ENCODE results near the gene P2RX5. TPM values are rescaled to one million over a fixed set of nuclear protein-coding genes. Genes with fewer than 3 reads are reported as not detected.

Gene P2RX5
- total and polyA plus RNA-seq, 9 donors: 18.7 to 35.6 (median 22.8) TPM

- 32% methylated on average over 4 of the region's 12 CpGs for WGBS (ENCODE audit: insufficient coverage)
- Histone ChIP-seq H3K27me3 (ENCODE audit: control insufficient read depth, insufficient read depth, low read length) (no peaks in the 10 kb centered on the region), H3K9me3 (replicated peaks; ENCODE audit: control insufficient read depth, low read depth, low read length) (no peaks in the 10 kb centered on the region), H3K4me3 (ENCODE audit: low read length) (peak overlapping the region; percentile 99), H3K27ac (ENCODE audit: low read length) (no peak overlapping the region), H3K36me3 (ENCODE audit: control insufficient read depth, insufficient read depth, low read length) (peaks cover 17% of the 10 kb centered on the region), H3K4me1 (ENCODE audit: control insufficient read depth, insufficient read depth, low read length) (peaks cover 34% of the 10 kb centered on the region)
- DNase-seq: no peak
These were observed 26.4 kb downstream of the P2RX5 start for GRCh38 chr17:3669548-3669947.

- 0% methylated on average over 30 of the region's 32 CpGs for WGBS (ENCODE audit: insufficient coverage)
- Histone ChIP-seq H3K36me3 (ENCODE audit: control insufficient read depth, insufficient read depth, low read length) (peaks cover 23% of the 10 kb centered on the region), H3K4me1 (ENCODE audit: control insufficient read depth, insufficient read depth, low read length) (peaks cover 34% of the 10 kb centered on the region)
These were observed 26.9 kb downstream of the P2RX5 start for GRCh38 chr17:3669085-3669347.

GRCh38 chr17:3668279-3669084 lies 27.5 kb downstream of the P2RX5 start, which contains the start of the genes EMC6 and TAX1BP3:
Gene EMC6 (plus strand): TSS chr17:3668812. CDS start chr17:3669147, 335 bp downstream.
Gene TAX1BP3 (minus strand): TSS chr17:3668578. CDS start chr17:3668526, 52 bp downstream.
- peak; percentile 99 for DNase-seq
- Histone ChIP-seq H3K36me3 (ENCODE audit: control insufficient read depth, insufficient read depth, low read length) (peaks cover 28% of the 10 kb centered on the region), H3K4me1 (ENCODE audit: control insufficient read depth, insufficient read depth, low read length) (peaks cover 34% of the 10 kb centered on the region), H3K4me3 (ENCODE audit: low read length) (peak within 1 kb of the TSS; percentile 99), H3K9me3 (replicated peaks; ENCODE audit: control insufficient read depth, low read depth, low read length) (no peaks in the 10 kb centered on the region), H3K27ac (ENCODE audit: low read length) (peak within 1 kb of the TSS; percentile 99), H3K27me3 (ENCODE audit: control insufficient read depth, insufficient read depth, low read length) (no peaks in the 10 kb centered on the region)
- under 1% methylated on average over 89 of the region's 89 CpGs for WGBS (ENCODE audit: insufficient coverage)

More at GRCh38 chr17:3669085-3669347, 26.9 kb downstream of the P2RX5 start:
- no peak for DNase-seq
- H3K27me3 ChIP-seq (ENCODE audit: control insufficient read depth, insufficient read depth, low read length): no peaks in the 10 kb centered on the region
- H3K27ac ChIP-seq (ENCODE audit: low read length): peak overlapping the region; percentile 91
- no peaks in the 10 kb centered on the region for H3K9me3 ChIP-seq (replicated peaks; ENCODE audit: control insufficient read depth, low read depth, low read length)
- H3K4me3 ChIP-seq (ENCODE audit: low read length): peak overlapping the region; percentile 99

GRCh38 chr17:3667366-3668278 lies 28.3 kb downstream of the P2RX5 start:
- no peaks in the 10 kb centered on the region for H3K27me3 ChIP-seq (ENCODE audit: control insufficient read depth, insufficient read depth, low read length)
- 0% methylated on average over 30 of the region's 39 CpGs for WGBS (ENCODE audit: insufficient coverage)
- peaks cover 36% of the 10 kb centered on the region for H3K36me3 ChIP-seq (ENCODE audit: control insufficient read depth, insufficient read depth, low read length)
- peak overlapping the region; percentile 91 for H3K4me3 ChIP-seq (ENCODE audit: low read length)
- peaks cover 38% of the 10 kb centered on the region for H3K4me1 ChIP-seq (ENCODE audit: control insufficient read depth, insufficient read depth, low read length)
- peak overlapping the region; percentile 99 for H3K27ac ChIP-seq (ENCODE audit: low read length)
- DNase-seq: peak; percentile 97
- no peaks in the 10 kb centered on the region for H3K9me3 ChIP-seq (replicated peaks; ENCODE audit: control insufficient read depth, low read depth, low read length)

GRCh38 chr17:3666516-3666915 lies 29.4 kb downstream of the P2RX5 start:
- Histone ChIP-seq H3K27ac (ENCODE audit: low read length) (no peak overlapping the region), H3K36me3 (ENCODE audit: control insufficient read depth, insufficient read depth, low read length) (peaks cover 38% of the 10 kb centered on the region), H3K27me3 (ENCODE audit: control insufficient read depth, insufficient read depth, low read length) (no peaks in the 10 kb centered on the region), H3K4me1 (ENCODE audit: control insufficient read depth, insufficient read depth, low read length) (peaks cover 38% of the 10 kb centered on the region), H3K9me3 (replicated peaks; ENCODE audit: control insufficient read depth, low read depth, low read length) (no peaks in the 10 kb centered on the region), H3K4me3 (ENCODE audit: low read length) (no peak overlapping the region)
- WGBS (ENCODE audit: insufficient coverage): 57% methylated on average over 1 of the region's 6 CpGs
- no peak for DNase-seq

DNA sequence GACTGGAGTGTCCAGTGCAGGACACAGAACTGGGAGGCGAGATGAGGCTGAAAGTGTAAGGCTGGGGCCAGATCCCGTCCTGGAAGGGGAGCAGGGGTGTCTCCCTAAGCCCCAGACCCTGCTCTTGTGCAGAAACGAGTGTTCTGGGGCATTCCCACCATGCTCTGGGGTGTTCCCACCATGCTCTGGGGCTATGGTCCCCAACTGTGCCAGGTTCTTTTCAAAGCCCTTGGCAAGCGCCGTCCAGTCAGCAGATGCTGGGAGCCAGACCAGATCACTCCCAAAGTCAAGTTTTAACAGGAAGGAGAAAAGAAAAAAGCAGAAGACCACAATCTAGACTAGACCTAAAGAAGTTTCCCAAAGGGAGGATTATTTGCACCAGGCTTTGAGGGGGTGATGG lies 30.1 kb downstream of the P2RX5 start:
- no peak overlapping the region for H3K4me3 ChIP-seq (ENCODE audit: low read length)
- H3K9me3 ChIP-seq (replicated peaks; ENCODE audit: control insufficient read depth, low read depth, low read length): no peaks in the 10 kb centered on the region
- no peaks in the 10 kb centered on the region for H3K27me3 ChIP-seq (ENCODE audit: control insufficient read depth, insufficient read depth, low read length)
- 79% methylated on average over 4 of the region's 5 CpGs for WGBS (ENCODE audit: insufficient coverage)
- peaks cover 38% of the 10 kb centered on the region for H3K4me1 ChIP-seq (ENCODE audit: control insufficient read depth, insufficient read depth, low read length)
- no peak overlapping the region for H3K27ac ChIP-seq (ENCODE audit: low read length)
- H3K36me3 ChIP-seq (ENCODE audit: control insufficient read depth, insufficient read depth, low read length): peaks cover 41% of the 10 kb centered on the region
- no peak for DNase-seq

- Histone ChIP-seq H3K27me3 (ENCODE audit: control insufficient read depth, insufficient read depth, low read length) (no peaks in the 10 kb centered on the region), H3K4me1 (ENCODE audit: control insufficient read depth, insufficient read depth, low read length) (peaks cover 47% of the 10 kb centered on the region), H3K27ac (ENCODE audit: low read length) (no peak overlapping the region), H3K36me3 (ENCODE audit: control insufficient read depth, insufficient read depth, low read length) (peaks cover 48% of the 10 kb centered on the region), H3K9me3 (replicated peaks; ENCODE audit: control insufficient read depth, low read depth, low read length) (no peaks in the 10 kb centered on the region), H3K4me3 (ENCODE audit: low read length) (no peak overlapping the region)
- no peak for DNase-seq
- 70% methylated on average over 31 of the region's 33 CpGs for WGBS (ENCODE audit: insufficient coverage)
These were observed 32.6 kb downstream of the P2RX5 start for GRCh38 chr17:3663102-3664011.

DNA sequence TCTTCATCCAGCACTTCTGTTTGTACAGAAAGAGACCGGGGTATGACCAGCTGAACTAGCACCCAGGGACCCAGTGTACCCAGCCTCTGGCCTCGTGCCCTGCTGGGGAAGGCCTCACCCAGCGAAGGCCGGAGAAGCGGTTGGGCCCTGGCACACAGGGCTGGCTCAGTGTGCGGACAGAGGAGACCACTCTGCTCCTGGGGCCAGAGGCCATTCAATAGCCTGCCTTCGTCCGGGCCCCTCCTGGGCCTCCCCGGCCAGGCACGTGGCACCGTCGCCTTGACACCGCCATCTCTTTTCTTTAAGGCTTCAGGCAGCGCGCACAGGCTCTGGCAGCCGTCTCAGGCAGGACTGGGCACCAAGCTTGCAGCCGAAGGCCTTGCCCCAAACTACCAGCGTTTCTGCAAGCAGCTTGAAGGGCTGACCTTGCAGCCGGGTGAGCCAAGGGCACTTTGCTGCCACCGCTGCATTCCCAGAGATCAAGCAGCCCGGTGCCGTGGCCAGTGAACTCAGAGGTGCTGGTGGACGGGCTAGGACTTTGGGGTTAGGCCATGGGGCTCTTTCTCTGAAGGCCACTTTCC lies 35.6 kb downstream of the P2RX5 start:
- peak overlapping the region; percentile 59 for H3K27ac ChIP-seq (ENCODE audit: low read length)
- WGBS (ENCODE audit: insufficient coverage): 90% methylated on average over 23 of the region's 23 CpGs
- no peaks in the 10 kb centered on the region for H3K9me3 ChIP-seq (replicated peaks; ENCODE audit: control insufficient read depth, low read depth, low read length)
- no peak overlapping the region for H3K4me3 ChIP-seq (ENCODE audit: low read length)
- H3K4me1 ChIP-seq (ENCODE audit: control insufficient read depth, insufficient read depth, low read length): peaks cover 28% of the 10 kb centered on the region
- H3K27me3 ChIP-seq (ENCODE audit: control insufficient read depth, insufficient read depth, low read length): no peaks in the 10 kb centered on the region
- DNase-seq: no peak
- peaks cover 56% of the 10 kb centered on the region for H3K36me3 ChIP-seq (ENCODE audit: control insufficient read depth, insufficient read depth, low read length)

- 42% methylated on average over 10 of the region's 22 CpGs for WGBS (ENCODE audit: insufficient coverage)
- H3K36me3 ChIP-seq (ENCODE audit: control insufficient read depth, insufficient read depth, low read length): peaks cover 52% of the 10 kb centered on the region
- DNase-seq: peak; percentile 65
- H3K4me3 ChIP-seq (ENCODE audit: low read length): no peak overlapping the region
- H3K27me3 ChIP-seq (ENCODE audit: control insufficient read depth, insufficient read depth, low read length): no peaks in the 10 kb centered on the region
- no peaks in the 10 kb centered on the region for H3K9me3 ChIP-seq (replicated peaks; ENCODE audit: control insufficient read depth, low read depth, low read length)
- peaks cover 28% of the 10 kb centered on the region for H3K4me1 ChIP-seq (ENCODE audit: control insufficient read depth, insufficient read depth, low read length)
- peak overlapping the region; percentile 59 for H3K27ac ChIP-seq (ENCODE audit: low read length)
These were observed 36.3 kb downstream of the P2RX5 start for GRCh38 chr17:3659541-3660111.
